HG03460 (cell line): ENCODE results near the gene MINK1.
"Not testable (repeated sequence)": the region's sequence is repeated elsewhere in the genome, so short reads cannot be mapped to it uniquely, and the experiment has no call there.

Experiments
- ATAC-seq: cut with Tn5 transposase; IDR thresholded peaks from one replicate; pipeline ENCODE4 v1.9.1; 2021; ENCODE audit not compliant: unreplicated experiment

The MINK1 gene

GRCh38 chr17:4926577-4927335, 93.6 kb downstream of the MINK1 start:
- ATAC-seq, result not testable (repeated sequence)

GRCh38 chr17:4928881-4929280, 95.7 kb downstream of the MINK1 start:
- no peak for ATAC-seq

GRCh38 chr17:4931963-4932362, 98.8 kb downstream of the MINK1 start, which contains the start of gene GP1BA:
Gene GP1BA (plus strand): TSS chr17:4932277. CDS start chr17:4932605, 328 bp downstream.
- no peak for ATAC-seq

GRCh38 chr17:4932756-4933155, 99.6 kb downstream of the MINK1 start:
- ATAC-seq, result no peak

- no peak for ATAC-seq
Observed at GRCh38 chr17:4933646-4934045, 100.5 kb downstream of the MINK1 start.

- no peak for ATAC-seq
Observed at GRCh38 chr17:4934173-4934979, 101.2 kb downstream of the MINK1 start.

GRCh38 chr17:4935650-4936049, 102.5 kb downstream of the MINK1 start:
- no peak for ATAC-seq

- no peak for ATAC-seq
Observed at GRCh38 chr17:4936436-4936835, 103.3 kb downstream of the MINK1 start.

- no peak for ATAC-seq
Observed at GRCh38 chr17:4937553-4937952, 104.4 kb downstream of the MINK1 start.

GRCh38 chr17:4938069-4938491, 104.9 kb downstream of the MINK1 start:
- no peak for ATAC-seq

GRCh38 chr17:4938688-4939545, 105.8 kb downstream of the MINK1 start:
- ATAC-seq, result no peak

GRCh38 chr17:4939546-4939795, 106.3 kb downstream of the MINK1 start:
- ATAC-seq, result peak; percentile 17

- peak; percentile 73 for ATAC-seq
Observed at GRCh38 chr17:4939796-4940554, 106.8 kb downstream of the MINK1 start, which contains the start of the genes RNF167 and SLC25A11. Gene RNF167 (plus strand): TSS chr17:4940268. CDS start chr17:4940910, 642 bp downstream. Gene SLC25A11 (minus strand): TSS chr17:4940046. CDS start chr17:4939910, 136 bp downstream.

- no peak for ATAC-seq
Observed at GRCh38 chr17:4940555-4941318, 107.6 kb downstream of the MINK1 start.

- no peak for ATAC-seq
Observed at GRCh38 chr17:4941319-4941610, 108.1 kb downstream of the MINK1 start.

- ATAC-seq, result no peak
Observed at GRCh38 chr17:4942760-4943508, 109.8 kb downstream of the MINK1 start.

GRCh38 chr17:4944163-4944553, 111.0 kb downstream of the MINK1 start:
- ATAC-seq, result no peak

- no peak for ATAC-seq
Observed at GRCh38 chr17:4944554-4945175, 111.5 kb downstream of the MINK1 start.
